Stomach (tissue), 9 donors: Measurements from ENCODE around the gene CA5A. TPM values are rescaled to one million over a fixed set of nuclear protein-coding genes. Genes with fewer than 3 reads are reported as not detected.
A peak's percentile ranks its signal among the peaks of the same experiment; 100 is the strongest.

Source experiments
- DNase-seq, 2 donors: peaks; one replicate each; pipeline versions ENCODE4 v3.0.0 to v3.0.0-alpha.2; 2013 to 2019
- H3K27ac ChIP-seq, 5 donors: fragments of 200-600 bp in 4 of 5; sonication (generic) in 4 of 5; one replicate each; pipeline ENCODE4 v1.5.1; 2013 to 2019; ENCODE audit warnings: mild to moderate bottlenecking in 1 of 5, moderate library complexity in 1 of 5
- H3K27me3 ChIP-seq, 3 donors: fragments of 200-600 bp; sonication (generic); one replicate each; pipeline ENCODE4 v1.5.1; 2017 to 2019; ENCODE audit warnings: mixed run types in 1 of 3
- H3K36me3 ChIP-seq, 4 donors: fragments of 200-600 bp; sonication (generic); 1 replicate in 3 of 4; 2 replicates in 1 of 4; pipeline ENCODE4 v1.5.1; 2016 to 2019
- H3K4me1 ChIP-seq, 4 donors: fragments of 200-600 bp; sonication (generic); one replicate each; pipeline ENCODE4 v1.5.1; 2016 to 2019
- H3K4me3 ChIP-seq, 4 donors: fragments of 200-600 bp; sonication (generic) in 3 of 4; one replicate each; pipeline ENCODE4 v1.5.1; 2016 to 2019; ENCODE audit warnings: mild to moderate bottlenecking in 1 of 4
- H3K9me3 ChIP-seq, 4 donors: fragments of 200-600 bp; sonication (generic); one replicate each; pipeline ENCODE4 v1.5.1; 2016 to 2019
- EP300 ChIP-seq: sonication (generic); formaldehyde crosslinking; IDR thresholded peaks from one replicate; pipeline ENCODE4 v1.6.1; 2017; ENCODE audit warnings: antibody characterized with exemption
- POLR2A ChIP-seq, 4 donors: fragments of 450-650 bp; IDR thresholded peaks; one replicate each; pipeline ENCODE4 v1.6.1; 2016; ENCODE audit warnings: antibody characterized with exemption in 4 of 4, control low read depth in 2 of 4, mild to moderate bottlenecking in 1 of 4, moderate library complexity in 1 of 4
- POLR2AphosphoS5 ChIP-seq, 3 donors: sonication (generic); formaldehyde crosslinking; IDR thresholded peaks; one replicate each; pipeline ENCODE4 v1.6.1; 2016; ENCODE audit warnings: antibody characterized with exemption in 3 of 3
- WGBS, 5 donors: extraction: QIAGEN DNeasy Blood & Tissue Kit in 3 of 5; methylation state at CpG; one replicate each; pipeline versions ENCODE4 v1.1.5 to v1.1.7; 2013 to 2018; 5-methylcytosine and 5-hydroxymethylcytosine counted together
- intact Hi-C: fragments of 100-400 bp; cut with DNase I; formaldehyde crosslinking; loops from one replicate; pipeline ENCODE4 v1.15.1; 2023; ENCODE audit warnings: low total_unique reads
- polyA plus RNA-seq, 3 donors: library from polyadenylated mRNA; stranded (reverse); fragments of 200-250 nt; gene quantifications; one replicate each; pipeline ENCODE4 v1.2.3, GENCODE V29; 2013
- total RNA-seq, 5 donors: library from RNA; depleted of rRNA; stranded (reverse); fragments of >200 nt; gene quantifications; one replicate each; pipeline versions ENCODE4 v1.1.0 to v1.2.3, GENCODE V29; 2014 to 2016
- TF ChIP-seq, protein P1 (sequence below), 7 experiments: fragments of 450-650 bp in 4 of 7; fragments of 200-600 bp in 3 of 7; sonication (generic) in 3 of 7; IDR thresholded peaks; one replicate each; pipeline ENCODE4 v1.5.1; 2016 to 2019; ENCODE audit warnings: antibody characterized with exemption in 7 of 7, control low read depth in 2 of 7, mild to moderate bottlenecking in 1 of 7
- donor health status: healthy with polysubstance abuse.
- donor health status: Bipolar disorder and iron deficiency.
- donor health status: healthy.

Gene CA5A
- total and polyA plus RNA-seq, 8 donors: not detected

DNA sequence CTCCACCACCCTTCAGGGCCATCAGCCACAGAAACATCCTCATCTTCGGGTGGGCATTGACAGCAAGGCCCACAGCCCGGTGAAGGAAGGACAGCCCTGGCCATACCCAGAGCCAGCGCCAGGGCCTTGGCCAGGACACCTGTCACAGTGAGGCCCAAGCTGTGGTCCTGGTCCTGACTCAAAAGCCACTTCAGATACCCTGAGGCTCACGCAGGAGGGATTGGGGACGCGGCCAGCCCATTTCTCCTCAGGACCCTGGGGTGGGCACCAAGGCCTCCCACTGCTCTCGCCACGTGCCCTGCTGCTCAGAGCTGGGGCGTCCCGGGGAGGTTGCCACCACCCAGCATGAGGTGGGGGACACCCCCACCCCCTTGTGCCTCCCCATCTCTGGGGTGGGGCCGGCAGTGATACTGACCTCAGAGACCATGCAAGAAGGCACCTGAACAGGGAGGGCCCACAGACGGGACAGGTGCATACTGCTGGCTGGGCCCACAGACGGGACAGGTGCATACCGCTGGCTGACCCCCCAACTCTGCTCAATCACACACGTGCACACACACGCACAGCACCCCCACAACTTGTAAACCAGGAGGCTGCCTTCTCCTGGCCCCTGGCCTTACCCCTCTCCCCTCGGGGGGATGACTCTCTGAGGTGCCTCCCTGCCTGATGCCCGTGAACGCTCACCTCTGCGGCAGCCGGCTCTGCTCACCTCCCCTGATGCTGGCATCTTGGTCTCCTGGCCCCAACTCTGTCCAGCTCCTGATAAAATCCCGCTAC lies 81.2 kb downstream of the CA5A start:
- H3K27ac ChIP-seq: peak overlapping the region; percentile 69 to 94 (median 88)
- H3K27me3 ChIP-seq: no peaks in the 10 kb centered on the region
- DNase-seq: no peak
- WGBS, 5 donors: 63 to 84% (median 79%) methylated on average over 10 to 22 of the region's 22 CpGs
- peak overlapping the region in 2 of 4 donors; percentile 11 to 15 for H3K4me3 ChIP-seq
- intact Hi-C loops: no loop called here
- no peaks in the 10 kb centered on the region for H3K9me3 ChIP-seq
- H3K36me3 ChIP-seq: peaks cover 11 to 19% (median 12%) of the 10 kb centered on the region in 4 donors
- TF ChIP-seq, protein P1, sequence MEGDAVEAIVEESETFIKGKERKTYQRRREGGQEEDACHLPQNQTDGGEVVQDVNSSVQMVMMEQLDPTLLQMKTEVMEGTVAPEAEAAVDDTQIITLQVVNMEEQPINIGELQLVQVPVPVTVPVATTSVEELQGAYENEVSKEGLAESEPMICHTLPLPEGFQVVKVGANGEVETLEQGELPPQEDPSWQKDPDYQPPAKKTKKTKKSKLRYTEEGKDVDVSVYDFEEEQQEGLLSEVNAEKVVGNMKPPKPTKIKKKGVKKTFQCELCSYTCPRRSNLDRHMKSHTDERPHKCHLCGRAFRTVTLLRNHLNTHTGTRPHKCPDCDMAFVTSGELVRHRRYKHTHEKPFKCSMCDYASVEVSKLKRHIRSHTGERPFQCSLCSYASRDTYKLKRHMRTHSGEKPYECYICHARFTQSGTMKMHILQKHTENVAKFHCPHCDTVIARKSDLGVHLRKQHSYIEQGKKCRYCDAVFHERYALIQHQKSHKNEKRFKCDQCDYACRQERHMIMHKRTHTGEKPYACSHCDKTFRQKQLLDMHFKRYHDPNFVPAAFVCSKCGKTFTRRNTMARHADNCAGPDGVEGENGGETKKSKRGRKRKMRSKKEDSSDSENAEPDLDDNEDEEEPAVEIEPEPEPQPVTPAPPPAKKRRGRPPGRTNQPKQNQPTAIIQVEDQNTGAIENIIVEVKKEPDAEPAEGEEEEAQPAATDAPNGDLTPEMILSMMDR (IDR thresholded peaks at IDR 0.05): no peak
- TF ChIP-seq POLR2A (IDR thresholded peaks at IDR 0.05): no peak
- TF ChIP-seq POLR2AphosphoS5 (IDR thresholded peaks at IDR 0.05): no peak
- no peak for TF ChIP-seq EP300
- peaks cover 84 to 99% (median 91%) of the 10 kb centered on the region in 4 donors for H3K4me1 ChIP-seq

DNA sequence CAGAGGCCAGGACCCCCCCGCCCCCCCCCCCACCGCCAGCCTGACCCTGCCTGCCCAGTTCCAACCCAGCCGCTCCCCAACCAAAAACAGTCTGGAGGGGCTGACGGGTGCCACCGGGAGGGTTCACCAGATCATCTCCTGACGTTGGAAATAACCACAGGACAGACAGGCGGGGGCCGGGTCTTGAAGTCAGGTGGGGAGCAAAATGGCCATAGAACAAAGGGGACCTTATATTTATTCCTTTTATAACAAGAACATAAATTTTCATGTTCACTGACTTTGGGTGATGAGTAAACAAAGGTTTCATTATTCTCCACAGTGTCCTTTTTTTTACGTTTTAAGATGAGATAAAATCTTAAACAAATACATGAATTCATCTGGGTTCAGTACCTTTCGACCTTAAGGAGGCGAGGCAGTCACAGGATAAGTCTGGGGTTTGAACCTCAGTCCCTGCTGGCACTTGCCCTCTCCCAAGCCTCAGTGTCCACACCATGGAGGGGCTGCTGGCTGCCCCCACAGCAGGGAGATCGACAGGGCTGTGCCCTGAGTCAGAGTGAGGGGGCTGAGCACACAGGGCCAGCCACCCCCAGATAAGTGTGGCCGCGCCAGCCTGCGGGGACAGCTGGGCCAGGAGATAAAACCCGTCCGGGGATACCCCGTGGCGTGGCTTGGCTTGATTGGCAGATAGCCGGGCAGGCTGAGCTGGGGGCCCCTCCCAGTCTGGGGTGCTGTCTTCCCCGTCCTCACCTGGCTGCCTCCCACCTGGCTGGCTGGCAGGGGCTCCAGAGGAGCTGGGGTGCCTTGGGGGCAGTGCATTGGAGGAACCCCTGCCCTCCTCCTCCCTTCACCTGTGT lies 82.0 kb downstream of the CA5A start:
- peaks cover 11 to 19% (median 12%) of the 10 kb centered on the region in 4 donors for H3K36me3 ChIP-seq
- no peaks in the 10 kb centered on the region for H3K9me3 ChIP-seq
- H3K27me3 ChIP-seq: no peaks in the 10 kb centered on the region
- peak overlapping the region; percentile 80 to 94 (median 88) for H3K27ac ChIP-seq
- WGBS, 5 donors: 24 to 47% (median 30%) methylated on average over 17 to 21 of the region's 21 CpGs
- TF ChIP-seq, protein P1 (IDR thresholded peaks at IDR 0.05): no peak
- TF ChIP-seq POLR2AphosphoS5 (IDR thresholded peaks at IDR 0.05) (no peak), POLR2A (IDR thresholded peaks at IDR 0.05) (no peak), EP300 (no peak)
- peak overlapping the region; percentile 20 to 38 (median 27) for H3K4me3 ChIP-seq
- DNase-seq: peak in 1 of 2 donors; percentile 61
- H3K4me1 ChIP-seq: peaks cover 84 to 100% (median 94%) of the 10 kb centered on the region in 4 donors
- intact Hi-C loops: no loop called here

DNA sequence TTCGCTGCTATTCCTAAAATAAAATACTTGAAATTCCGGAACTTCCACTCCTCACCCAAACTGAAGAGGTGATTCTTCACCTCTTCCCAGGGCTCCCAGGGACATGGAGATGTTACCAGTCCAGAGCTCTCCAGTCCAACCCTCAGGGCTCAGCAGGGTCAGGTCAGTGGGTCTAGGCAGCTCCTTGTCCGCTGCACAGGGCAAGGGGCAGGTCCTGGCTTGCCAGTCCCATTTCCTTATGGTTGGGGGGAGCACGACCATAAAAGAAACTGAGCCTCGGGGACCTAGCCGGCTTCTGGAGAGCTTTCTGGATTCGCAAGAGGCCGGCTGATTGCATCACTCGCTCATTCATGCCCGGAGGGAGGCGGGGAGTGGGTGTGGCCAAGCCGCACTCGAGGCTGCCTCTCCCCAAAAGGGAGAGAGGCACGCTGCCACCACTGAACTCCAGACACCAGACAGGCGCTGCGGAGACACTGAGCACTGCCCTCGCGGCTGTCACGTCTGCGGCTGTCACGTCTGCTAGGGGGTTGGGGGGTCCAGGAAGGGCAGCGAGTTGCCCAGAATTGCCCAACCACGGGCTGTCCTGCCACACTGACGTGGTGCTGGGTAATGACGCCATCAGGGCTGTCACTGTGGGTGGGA lies 82.8 kb downstream of the CA5A start:
- H3K36me3 ChIP-seq: peaks cover 11 to 24% (median 12%) of the 10 kb centered on the region in 4 donors
- H3K27me3 ChIP-seq: no peaks in the 10 kb centered on the region
- peaks cover 84 to 100% (median 94%) of the 10 kb centered on the region in 4 donors for H3K4me1 ChIP-seq
- TF ChIP-seq EP300 (peak; percentile 88), POLR2AphosphoS5 (IDR thresholded peaks at IDR 0.05) (peak; percentile 89 to 93 (median 93)), POLR2A (IDR thresholded peaks at IDR 0.05) (peak in 1 of 4 donors; percentile 62)
- TF ChIP-seq, protein P1 (IDR thresholded peaks at IDR 0.05): no peak
- 6 to 10% (median 6%) methylated on average over 16 to 25 of the region's 25 CpGs for WGBS, 5 donors
- intact Hi-C loops: no loop called here
- peak overlapping the region; percentile 20 to 38 (median 27) for H3K4me3 ChIP-seq
- H3K27ac ChIP-seq: peak overlapping the region; percentile 80 to 94 (median 88)
- no peaks in the 10 kb centered on the region for H3K9me3 ChIP-seq
- peak; percentile 95 to 96 for DNase-seq

DNA sequence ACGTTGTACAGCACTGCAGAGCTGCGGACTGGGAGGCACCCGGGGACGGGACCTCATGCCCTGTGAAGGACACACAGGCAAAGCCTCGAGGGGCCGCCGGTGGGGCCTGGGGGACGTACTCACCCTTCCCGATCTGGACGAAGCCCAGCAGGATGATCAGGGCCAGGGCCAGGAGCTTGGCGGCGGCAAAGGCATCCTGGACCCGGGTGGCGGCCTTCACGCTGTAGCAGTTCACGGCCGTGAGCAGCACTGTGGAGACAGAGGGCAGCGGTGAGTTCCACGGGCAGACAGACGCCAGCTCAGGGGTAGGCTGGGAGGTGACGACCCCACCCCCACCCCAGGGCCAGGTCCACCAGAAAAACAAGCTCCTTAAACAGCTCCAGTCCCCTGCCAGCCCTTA lies 84.7 kb downstream of the CA5A start:
- Histone ChIP-seq H3K36me3 (peaks cover 11 to 29% (median 12%) of the 10 kb centered on the region in 4 donors), H3K4me1 (peaks cover 83 to 99% (median 95%) of the 10 kb centered on the region in 4 donors), H3K4me3 (no peak overlapping the region), H3K27ac (peak overlapping the region; percentile 5 to 91 (median 88)), H3K9me3 (no peaks in the 10 kb centered on the region), H3K27me3 (no peaks in the 10 kb centered on the region)
- intact Hi-C loops: no loop called here
- 55 to 80% (median 66%) methylated on average over 10 to 21 of the region's 21 CpGs for WGBS, 5 donors
- no peak for DNase-seq
- no peak for TF ChIP-seq EP300
- TF ChIP-seq POLR2AphosphoS5 (IDR thresholded peaks at IDR 0.05): no peak
- TF ChIP-seq POLR2A (IDR thresholded peaks at IDR 0.05): no peak
- TF ChIP-seq, protein P1 (IDR thresholded peaks at IDR 0.05): no peak
